Activated T-helper 1 cell treated with anti-CD3 and anti-CD28 coated beads, Interleukin-12 subunit alpha, Interleukin-12 subunit beta, Interleukin-2, Interleukin-4 antibody, amounts not matched to agents 30 ng/mL and 10 ng/mL and 1 ng/mL, durations not matched to agents 14 hours and 24 hours and 36 hours (primary cell): ENCODE results near the gene BSPRY. TPM values are rescaled to one million over a fixed set of nuclear protein-coding genes. Genes with fewer than 3 reads are reported as not detected.

ENCODE experiments used
- DNase-seq: peaks from one replicate; pipeline ENCODE4 v3.0.0; 2021; ENCODE audit warnings: low spot score
- H3K27ac Mint-ChIP-seq: one replicate; pipeline ENCODE4 v1.8.0; 2021; ENCODE audit warnings: mild to moderate bottlenecking, mixed read lengths
- H3K27me3 Mint-ChIP-seq: one replicate; pipeline ENCODE4 v1.8.0; 2022; ENCODE audit warnings: mild to moderate bottlenecking, moderate library complexity, mixed read lengths; ENCODE audit not compliant: insufficient read depth
- H3K36me3 Mint-ChIP-seq: one replicate; pipeline ENCODE4 v1.8.0; 2021; ENCODE audit warnings: low read depth, mixed read lengths
- H3K4me1 Mint-ChIP-seq: one replicate; pipeline ENCODE4 v1.8.0; 2021; ENCODE audit warnings: low read depth, mixed read lengths
- H3K4me3 Mint-ChIP-seq: one replicate; pipeline ENCODE4 v1.8.0; 2021; ENCODE audit warnings: mild to moderate bottlenecking, moderate library complexity, mixed read lengths
- H3K9me3 Mint-ChIP-seq: one replicate; pipeline ENCODE4 v1.8.0; 2021; ENCODE audit warnings: mixed read lengths
- intact Hi-C: fragments of 100-400 bp; cut with micrococcal nuclease; formaldehyde crosslinking; loops from one replicate; pipeline ENCODE4 v1.15.1; 2024
- total RNA-seq: library from RNA; stranded (reverse); gene quantifications from 2 replicates; pipeline ENCODE4 v1.2.3, GENCODE V29; 2022

The BSPRY gene
- total RNA-seq, 1 donor from 2014 or later = 12.3 TPM

DNA sequence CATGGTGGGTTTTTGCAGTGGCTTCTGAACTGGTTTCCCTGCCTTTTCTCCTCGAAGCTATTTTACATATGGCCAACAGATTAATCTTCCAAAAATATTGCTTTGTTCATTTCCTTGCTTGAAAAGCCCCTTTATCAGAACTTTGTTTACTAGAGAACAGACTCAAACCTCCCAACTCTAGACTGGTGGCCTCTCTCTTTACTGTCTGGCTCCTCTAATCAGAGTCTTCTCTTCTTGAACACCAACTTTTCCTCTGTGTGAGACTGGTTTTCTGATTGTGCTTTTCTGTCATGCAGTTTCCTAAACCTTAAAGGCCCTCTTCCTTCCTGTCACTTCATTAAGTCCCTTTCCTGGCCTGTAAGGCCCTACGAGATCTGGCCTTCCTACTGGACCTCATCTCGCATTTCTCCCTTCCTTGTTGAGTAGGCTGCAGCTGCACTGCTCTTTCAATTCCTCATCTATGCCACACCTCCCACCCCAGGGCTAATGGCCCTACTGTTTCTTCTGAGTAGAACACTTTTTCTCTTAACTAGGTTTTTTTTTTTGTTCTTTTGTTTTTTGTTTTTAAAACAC is 66.9 kb downstream of the BSPRY start:
- no peak for DNase-seq
- no peaks in the 10 kb centered on the region for H3K4me1 Mint-ChIP-seq
- H3K27ac Mint-ChIP-seq = no peak overlapping the region
- H3K4me3 Mint-ChIP-seq = no peak overlapping the region
- intact Hi-C loops = loop anchor here (10.0 kb wide), 2 partner anchors 969 to 1931 kb away; partner anchors contain the start of genes AKNA and ECPAS
- H3K36me3 Mint-ChIP-seq = no peaks in the 10 kb centered on the region
- no peaks in the 10 kb centered on the region for H3K9me3 Mint-ChIP-seq
- H3K27me3 Mint-ChIP-seq = peaks cover 3% of the 10 kb centered on the region

DNA sequence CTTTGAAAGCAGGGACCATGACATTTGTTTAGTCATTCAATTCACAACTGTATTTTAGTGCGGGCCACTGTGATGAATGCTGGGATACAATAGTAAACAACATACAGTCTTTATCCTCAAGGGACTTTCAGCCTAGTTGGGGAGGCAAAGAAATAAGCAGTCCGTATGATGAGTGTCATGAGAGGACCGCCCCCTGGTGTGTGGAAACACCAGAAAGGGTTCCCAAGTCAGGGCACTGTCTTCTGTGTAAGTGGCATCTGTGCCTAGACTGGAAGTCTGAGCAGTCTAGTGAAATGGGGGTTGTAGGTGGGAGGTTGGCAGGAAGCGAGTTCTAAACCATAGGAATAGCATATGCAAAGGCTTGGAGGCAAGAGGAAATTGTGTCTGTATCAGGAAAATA is 68.0 kb downstream of the BSPRY start:
- Mint-ChIP-seq H3K4me1 (no peaks in the 10 kb centered on the region), H3K9me3 (no peaks in the 10 kb centered on the region), H3K36me3 (no peaks in the 10 kb centered on the region), H3K4me3 (no peak overlapping the region), H3K27ac (no peak overlapping the region), H3K27me3 (peaks cover 4% of the 10 kb centered on the region)
- no peak for DNase-seq
- intact Hi-C loops = loop anchor here (10.0 kb wide), 2 partner anchors 967 to 1933 kb away; partner anchors contain the start of genes AKNA and ECPAS

Other genes starting within 250 kb of the BSPRY start
- 6.0 and 6.5 TPM in 2 replicates for gene SLC31A2, start 198.5 kb upstream of the BSPRY start, total RNA-seq
- 34.9 and 35.8 TPM in 2 replicates for gene FKBP15, start 128.3 kb upstream of the BSPRY start, total RNA-seq
- 16.1 and 17.6 TPM in 2 replicates for gene SLC31A1, start 128.0 kb upstream of the BSPRY start, total RNA-seq
- 49.9 and 50.6 TPM in 2 replicates for gene CDC26, start 74.0 kb upstream of the BSPRY start, total RNA-seq
- 59.2 and 60.2 TPM in 2 replicates for gene PRPF4, start 73.9 kb upstream of the BSPRY start, total RNA-seq
- not detected in 2 replicates for gene RNF183, start 46.2 kb upstream of the BSPRY start, total RNA-seq
- gene WDR31, start 9.3 kb upstream of the BSPRY start, total RNA-seq = 1.9 and 2.2 TPM in 2 replicates
- 15.7 and 18.5 TPM in 2 replicates for gene HDHD3, start 27.4 kb downstream of the BSPRY start, total RNA-seq
- gene ALAD, start 51.7 kb downstream of the BSPRY start, total RNA-seq = 23.0 and 23.7 TPM in 2 replicates
- gene POLE3, start 61.1 kb downstream of the BSPRY start, total RNA-seq = 90.9 and 95.7 TPM in 2 replicates
- 0.42 and 0.62 TPM in 2 replicates for gene C9orf43, start 61.2 kb downstream of the BSPRY start, total RNA-seq
- gene RGS3, start 114.2 kb downstream of the BSPRY start, total RNA-seq = 122 and 128 TPM in 2 replicates